Heart right ventricle (tissue), 16 donors: ENCODE results near the gene ZNF665. TPM values are rescaled to one million over a fixed set of nuclear protein-coding genes. Genes with fewer than 3 reads are reported as not detected.
A peak's percentile ranks its signal among the peaks of the same experiment; 100 is the strongest.
"Not testable (repeated sequence)": the region's sequence is repeated elsewhere in the genome, so short reads cannot be mapped to it uniquely, and the experiment has no call there.

Experiments
- ATAC-seq, 8 donors: fragments of 200-7000 bp; cut with Tn5 transposase; one replicate each; pipeline ENCODE4 v1.9.1; 2020; ENCODE audit warnings: mild to moderate bottlenecking in 8 of 8, moderate library complexity in 8 of 8, moderate number of reproducible peaks in 1 of 8
- DNase-seq, 2 donors: peaks; one replicate each; pipeline ENCODE4 v3.0.0-alpha.2; 2020
- H3K27ac ChIP-seq, 10 donors: fragments of 200-600 bp; sonication (generic) in 2 of 10; one replicate each; pipeline versions ENCODE4 v1.5.0 to v1.8.0; 2020 to 2022; ENCODE audit warnings: mild to moderate bottlenecking in 3 of 10
- H3K27me3 ChIP-seq, 7 donors: fragments of 200-600 bp; one replicate each; pipeline ENCODE4 v1.8.0; 2021 to 2022; ENCODE audit warnings: mild to moderate bottlenecking in 2 of 7
- H3K36me3 ChIP-seq, 9 donors: fragments of 200-600 bp; sonication (generic) in 1 of 9; one replicate each; pipeline versions ENCODE4 v1.5.0 to v1.8.0; 2020 to 2022; ENCODE audit warnings: mild to moderate bottlenecking in 2 of 9
- H3K4me1 ChIP-seq, 9 donors: fragments of 200-600 bp; sonication (generic) in 1 of 9; one replicate each; pipeline versions ENCODE4 v1.5.0 to v1.8.0; 2020 to 2022; ENCODE audit warnings: mild to moderate bottlenecking in 4 of 9
- H3K4me3 ChIP-seq, 10 donors: fragments of 200-600 bp; sonication (generic) in 2 of 10; one replicate each; pipeline versions ENCODE4 v1.5.0 to v1.8.0; 2020 to 2022; ENCODE audit warnings: mild to moderate bottlenecking in 7 of 10, moderate library complexity in 2 of 10
- H3K9me3 ChIP-seq, 11 donors: fragments of 200-600 bp in 10 of 11; sonication (generic) in 2 of 11; one replicate each; pipeline versions ENCODE4 v1.5.0 to v1.8.0; 2013 to 2022; ENCODE audit warnings: mild to moderate bottlenecking in 2 of 11, control low read depth in 1 of 11, moderate library complexity in 1 of 11
- CTCF ChIP-seq, 9 donors: fragments of 200-600 bp; sonication (generic) in 2 of 9; IDR thresholded peaks; one replicate each; pipeline versions ENCODE4 v1.5.0 to v1.8.0; 2021 to 2022; ENCODE audit warnings: antibody characterized with exemption in 9 of 9, mild to moderate bottlenecking in 5 of 9, moderate library complexity in 1 of 9
- WGBS, 2 donors: extraction: QIAGEN DNeasy Blood & Tissue Kit; methylation state at CpG; one replicate each; pipeline ENCODE4 v1.1.7; 2013; ENCODE audit warnings: inconsistent platforms in 1 of 2; 5-methylcytosine and 5-hydroxymethylcytosine counted together
- intact Hi-C, 10 donors: fragments of 100-400 bp; cut with DNase I; formaldehyde crosslinking; loops; one replicate each; pipeline versions ENCODE4 v1.11.1 to v1.14.2; 2022
- polyA plus RNA-seq, 2 donors: library from polyadenylated mRNA; stranded (reverse); fragments of 200-250 nt; gene quantifications; one replicate each; pipeline ENCODE4 v1.2.3, GENCODE V29; 2013
- total RNA-seq, 10 donors: library from RNA; stranded (reverse); fragmentation: NEBNext Ultra II Directional in 3 of 10; extraction: Animal tissue kit (Norgen Biotek cat#: 25700) in 3 of 10; gene quantifications; one replicate each; pipeline versions ENCODE4 v1.2.1 to v1.2.4, GENCODE V29; 2021 to 2023
- donor health status: Arrhythmogenic right ventricular cardiomyopathy.
- donor health status: ischemic (EF 13 %, LVEDD 7.1; RV severe dilation, severe dysfunction).
- donor health status: healthy with polysubstance abuse.
- donor health status: DM: no; HTN: yes; CAD: no.
- donor health status: DM: no; HTN: no; CAD: no.
- donor health status: ischemic (EF 25% LVEDD 6.9; RV normal size, moderate dysfunction).
- donor health status: ischemic (EF 25% LVEDD 5.7; RV mildly dilated, moderate dysfunction).
- donor health status: healthy.
- donor health status: DM: yes; HTN: yes; CAD: no.
- donor health status: Ischemic cardiomyopathy.
- donor health status: ischemic (EF 35%, LVEDD 5.7; RV mildly dilated, moderate dysfunction).
- donor health status: nonischemic (EF 11% LVEDD 7.7; RV severe dilation, severe dysfunction).
- donor health status: DM: yes; HTN: yes; CAD: no.
- donor health status: PGD.
- donor health status: ischemic (EF 29% LVEDD 5.4; RV normal size, mild dysfunction).
- donor health status: nonischemic (EF 23%, LVEDD 6.1; RV moderate dilation, normal function).

ZNF665 gene
- total and polyA plus RNA-seq, 12 donors, result 0.75 to 3.3 (median 1.3) TPM

GRCh38 chr19:53212703-53213320 lies 19.7 kb upstream of the ZNF665 start:
- WGBS, 2 donors, result 96 to 98% methylated on average over 2 of the region's 2 CpGs
- H3K27ac ChIP-seq, result no peak overlapping the region
- H3K36me3 ChIP-seq, result peaks cover 4 to 80% (median 42%) of the 10 kb centered on the region in 9 donors
- H3K27me3 ChIP-seq, result no peaks in the 10 kb centered on the region
- peaks cover 15 to 100% (median 100%) of the 10 kb centered on the region in 11 donors for H3K9me3 ChIP-seq
- DNase-seq, result no peak
- intact Hi-C loops, result no loop called here
- H3K4me1 ChIP-seq, result no peaks in the 10 kb centered on the region
- no peak overlapping the region for H3K4me3 ChIP-seq
- no peak for TF ChIP-seq CTCF (IDR thresholded peaks at IDR 0.05)
- ATAC-seq, result no peak

DNA sequence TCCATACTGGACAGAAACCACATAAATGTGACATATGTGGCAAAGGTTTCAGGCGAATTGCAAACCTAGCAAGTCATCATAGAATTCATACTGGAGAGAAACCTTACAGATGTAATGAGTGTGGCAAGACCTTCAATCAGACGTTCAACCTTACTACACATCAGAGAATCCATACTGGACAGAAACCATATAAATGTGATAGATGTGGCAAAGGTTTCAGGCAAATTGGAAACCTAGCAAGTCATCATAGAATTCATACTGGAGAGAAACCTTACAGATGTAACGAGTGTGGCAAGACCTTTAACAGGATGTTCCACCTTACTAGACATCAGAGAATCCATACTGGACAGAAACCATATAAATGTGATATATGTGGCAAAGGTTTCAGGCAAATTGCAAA lies 18.4 kb upstream of the ZNF665 start:
- H3K4me1 ChIP-seq, ATAC-seq, DNase-seq, H3K4me3 ChIP-seq, H3K27ac ChIP-seq, intact Hi-C loops, H3K27me3 ChIP-seq: not testable (repeated sequence)
- 94 to 96% methylated on average over 3 of the region's 3 CpGs for WGBS, 2 donors
- H3K36me3 ChIP-seq, result peaks cover 4 to 86% (median 54%) of the 10 kb centered on the region in 9 donors
- H3K9me3 ChIP-seq, result peaks cover 15 to 100% (median 99%) of the 10 kb centered on the region in 11 donors

- ATAC-seq (peak; percentile 96 to 99 (median 98)), DNase-seq (peak; percentile 98 to 99)
- H3K9me3 ChIP-seq, result peaks cover 0 to 50% (median 4%) of the 10 kb centered on the region in 11 donors
- TF ChIP-seq CTCF (IDR thresholded peaks at IDR 0.05), result peak in 1 of 9 donors; percentile 14
- peak overlapping the region; percentile 70 to 93 (median 84) for H3K27ac ChIP-seq
- H3K27me3 ChIP-seq, result no peaks in the 10 kb centered on the region
- peaks cover 0 to 27% (median 15%) of the 10 kb centered on the region in 9 donors for H3K36me3 ChIP-seq
- WGBS, 2 donors, result 1% methylated on average over 41 to 42 of the region's 42 CpGs
- H3K4me3 ChIP-seq, result peak overlapping the region; percentile 64 to 98 (median 84)
- intact Hi-C loops, result loop anchor here in 9 of 10 donors (5.0 to 10.0 kb wide), 17 partner anchors 55 to 550 kb away; partner anchors contain the start of genes VN1R2 (in 3 of the 9), ZNF677 (in 3 of the 9), ZNF765 (in 3 of the 9) and ZNF525 (in 1 of the 9)
- H3K4me1 ChIP-seq, result peaks cover 3 to 31% (median 14%) of the 10 kb centered on the region in 9 donors
Observed at GRCh38 chr19:53196777-53197396, 3.7 kb upstream of the ZNF665 start.

- H3K27me3 ChIP-seq, result no peaks in the 10 kb centered on the region
- intact Hi-C loops, result loop anchor here in 9 of 10 donors (5.0 to 10.0 kb wide), 17 partner anchors 57 to 552 kb away; partner anchors contain the start of genes VN1R2 (in 3 of the 9), ZNF677 (in 3 of the 9), ZNF765 (in 3 of the 9) and ZNF525 (in 1 of the 9)
- peak; percentile 53 to 83 for DNase-seq
- peak in 7 of 8 donors; percentile 30 to 69 (median 56) for ATAC-seq
- peaks cover 0 to 28% (median 3%) of the 10 kb centered on the region in 9 donors for H3K36me3 ChIP-seq
- no peak overlapping the region for H3K4me3 ChIP-seq
- H3K27ac ChIP-seq, result no peak overlapping the region
- peaks cover 3 to 31% (median 14%) of the 10 kb centered on the region in 9 donors for H3K4me1 ChIP-seq
- peak; percentile 82 to 97 (median 88) for TF ChIP-seq CTCF (IDR thresholded peaks at IDR 0.05)
- WGBS, 2 donors, result 0% methylated on average over 3 of the region's 3 CpGs
- peaks cover 0 to 35% (median 0%) of the 10 kb centered on the region in 11 donors for H3K9me3 ChIP-seq
Observed at GRCh38 chr19:53195265-53195903, 2.2 kb upstream of the ZNF665 start.
